Lower leg skin (tissue), 4 donors: ENCODE measurements around the gene ZMYND11. TPM values are rescaled to one million over a fixed set of nuclear protein-coding genes. Genes with fewer than 3 reads are reported as not detected.
A peak's percentile ranks its signal among the peaks of the same experiment; 100 is the strongest.

Experiments used
- DNase-seq, 2 donors: peaks; one replicate each; pipeline ENCODE4 v3.0.0-alpha.2; 2019; ENCODE audit warnings: low spot score in 2 of 2
- H3K4me3 ChIP-seq: fragments of 200-600 bp; sonication (generic); 2 replicates; pipeline ENCODE4 v1.5.1; 2017; ENCODE audit warnings: mild to moderate bottlenecking, low read depth; ENCODE audit not compliant: poor library complexity, severe bottlenecking
- CTCF ChIP-seq, 3 donors: fragments of 450-650 bp; IDR thresholded peaks; one replicate each; pipeline ENCODE4 v1.5.1; 2016; ENCODE audit warnings: antibody characterized with exemption in 3 of 3, mild to moderate bottlenecking in 3 of 3, moderate library complexity in 2 of 3
- POLR2A ChIP-seq, 2 donors: fragments of 450-650 bp; IDR thresholded peaks; one replicate each; pipeline ENCODE4 v1.6.1; 2016 to 2017; ENCODE audit warnings: antibody characterized with exemption in 2 of 2, mild to moderate bottlenecking in 1 of 2, moderate library complexity in 1 of 2
- WGBS, 2 donors: methylation state at CpG; one replicate each; pipeline ENCODE4 v1.1.5; 2018; 5-methylcytosine and 5-hydroxymethylcytosine counted together
- intact Hi-C: fragments of 100-400 bp; cut with DNase I; formaldehyde crosslinking; loops from one replicate; pipeline ENCODE4 v1.15.0; 2023; ENCODE audit warnings: low total_unique reads
- total RNA-seq, 4 donors: library from RNA; depleted of rRNA; stranded (reverse); fragments of >200 nt; gene quantifications; one replicate each; pipeline ENCODE4 v1.1.0, GENCODE V29; 2016

Gene ZMYND11
- total RNA-seq, 4 donors from 2014 or later: 41.0 to 50.8 (median 47.7) TPM

- intact Hi-C loops: no loop called here
- WGBS, 2 donors: 82 to 89% methylated on average over 7 of the region's 7 CpGs
- DNase-seq: no peak
- no peak overlapping the region for H3K4me3 ChIP-seq
- TF ChIP-seq CTCF (IDR thresholded peaks at IDR 0.05): no peak
- TF ChIP-seq POLR2A (IDR thresholded peaks at IDR 0.05): no peak
Observed at GRCh38 chr10:283916-284356, 148.7 kb downstream of the ZMYND11 start.

GRCh38 chr10:285216-285615 is 150.0 kb downstream of the ZMYND11 start:
- intact Hi-C loops: no loop called here
- no peak for DNase-seq
- no peak for TF ChIP-seq CTCF (IDR thresholded peaks at IDR 0.05)
- no peak for TF ChIP-seq POLR2A (IDR thresholded peaks at IDR 0.05)
- no peak overlapping the region for H3K4me3 ChIP-seq
- 74 to 78% methylated on average over 15 of the region's 15 CpGs for WGBS, 2 donors

GRCh38 chr10:287026-287709 is 151.9 kb downstream of the ZMYND11 start:
- TF ChIP-seq POLR2A (IDR thresholded peaks at IDR 0.05): no peak
- TF ChIP-seq CTCF (IDR thresholded peaks at IDR 0.05): no peak
- intact Hi-C loops: no loop called here
- WGBS, 2 donors: 85 to 95% methylated on average over 4 of the region's 4 CpGs

GRCh38 chr10:287814-288213 is 152.6 kb downstream of the ZMYND11 start:
- WGBS, 2 donors: 95 to 97% methylated on average over 4 of the region's 4 CpGs
- no peak for DNase-seq
- intact Hi-C loops: no loop called here
- H3K4me3 ChIP-seq: no peak overlapping the region
- TF ChIP-seq CTCF (IDR thresholded peaks at IDR 0.05): no peak
- TF ChIP-seq POLR2A (IDR thresholded peaks at IDR 0.05): no peak

More at GRCh38 chr10:287026-287709, 151.9 kb downstream of the ZMYND11 start:
- H3K4me3 ChIP-seq: no peak overlapping the region
- peak in 1 of 2 donors; percentile 0 for DNase-seq

GRCh38 chr10:288316-289200 is 153.3 kb downstream of the ZMYND11 start:
- no peak overlapping the region for H3K4me3 ChIP-seq
- intact Hi-C loops: no loop called here
- TF ChIP-seq CTCF (IDR thresholded peaks at IDR 0.05): no peak
- DNase-seq: no peak
- 92 to 93% methylated on average over 27 of the region's 27 CpGs for WGBS, 2 donors
